ENCODE results near the gene BICC1. TPM values are rescaled to one million over a fixed set of nuclear protein-coding genes. Genes with fewer than 3 reads are reported as not detected.

BICC1 gene
- total and polyA plus RNA-seq, 2 of the 8 experiments (the other 6 are each of a cell fraction or from before 2014, with no cell fraction given) = 0.20 to 0.73 TPM

DNA sequence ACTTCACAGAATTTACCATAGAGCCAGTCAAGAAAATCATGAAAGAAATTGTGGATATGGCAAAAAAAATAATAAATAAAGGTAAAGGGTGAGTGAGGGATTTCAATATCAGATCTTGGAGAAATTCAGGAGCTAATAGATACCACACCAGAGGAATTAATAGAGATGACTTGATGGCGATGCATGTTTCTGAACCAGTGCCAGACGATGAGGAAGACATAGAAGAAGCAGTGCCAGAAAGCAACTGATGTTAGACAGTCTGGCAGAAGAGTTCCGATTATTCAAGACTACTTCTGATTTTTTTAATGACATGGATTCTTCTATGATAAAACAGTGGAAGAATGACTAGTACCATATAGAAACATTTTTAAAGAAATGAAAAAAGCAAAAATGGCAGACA lies 314.7 kb downstream of the BICC1 start (continued):
- no peak for TF ChIP-seq EGR1 (IDR thresholded peaks at IDR 0.05; ENCODE audit: borderline replicate concordance, low read depth, low read length)
- TF ChIP-seq GABPA (IDR thresholded peaks at IDR 0.05; ENCODE audit: borderline replicate concordance, insufficient read depth, low read length) = no peak
- TF ChIP-seq SUZ12 (IDR thresholded peaks at IDR 0.05; ENCODE audit: low read length) = no peak
